Uterus (tissue), 4 donors: Measurements from ENCODE around the gene COL13A1. TPM values are rescaled to one million over a fixed set of nuclear protein-coding genes. Genes with fewer than 3 reads are reported as not detected.

ENCODE experiments used
- DNase-seq, 2 donors: peaks; one replicate each; pipeline ENCODE4 v3.0.0-alpha.2; 2019 to 2020
- H3K27ac ChIP-seq, 2 donors: fragments of 200-600 bp; sonication (generic); 1 replicate in 1 of 2; 2 replicates in 1 of 2; pipeline ENCODE4 v1.5.1; 2016 to 2018
- H3K27me3 ChIP-seq, 2 donors: fragments of 200-600 bp; sonication (generic); one replicate each; pipeline ENCODE4 v1.5.1; 2018 to 2019; ENCODE audit warnings: control low read depth in 1 of 2
- H3K36me3 ChIP-seq, 2 donors: fragments of 200-600 bp; sonication (generic); one replicate each; pipeline ENCODE4 v1.5.1; 2019; ENCODE audit warnings: control low read depth in 1 of 2
- H3K4me1 ChIP-seq, 2 donors: fragments of 200-600 bp; sonication (generic); one replicate each; pipeline ENCODE4 v1.5.1; 2018 to 2019; ENCODE audit warnings: control low read depth in 1 of 2
- H3K4me3 ChIP-seq, 2 donors: fragments of 200-600 bp; sonication (generic); 1 replicate in 1 of 2; 2 replicates in 1 of 2; pipeline ENCODE4 v1.5.1; 2018 to 2019; ENCODE audit warnings: mild to moderate bottlenecking in 1 of 2
- H3K9me3 ChIP-seq, 2 donors: fragments of 200-600 bp; sonication (generic); one replicate each; pipeline ENCODE4 v1.5.1; 2019; ENCODE audit warnings: control low read depth in 1 of 2
- CTCF ChIP-seq, 4 experiments: fragments of 200-600 bp in 2 of 4; fragments of 450-650 bp in 2 of 4; sonication (generic) in 2 of 4; IDR thresholded peaks; one replicate each; pipeline ENCODE4 v1.5.1; 2016 to 2019; ENCODE audit warnings: antibody characterized with exemption in 4 of 4, mild to moderate bottlenecking in 2 of 4, moderate library complexity in 1 of 4
- POLR2A ChIP-seq, 2 donors: fragments of 450-650 bp; IDR thresholded peaks; one replicate each; pipeline ENCODE4 v1.6.1; 2016; ENCODE audit warnings: antibody characterized with exemption in 2 of 2, mild to moderate bottlenecking in 1 of 2, moderate library complexity in 1 of 2
- intact Hi-C: fragments of 100-400 bp; cut with DNase I; formaldehyde crosslinking; loops from one replicate; pipeline ENCODE4 v1.15.1; 2023; ENCODE audit warnings: low total_unique reads
- total RNA-seq, 4 donors: library from RNA; depleted of rRNA in 3 of 4; stranded (reverse); fragments of >200 nt in 3 of 4; gene quantifications; one replicate each; pipeline versions ENCODE4 v1.1.0 to v1.2.4, GENCODE V29; 2014 to 2023
- donor health status: DM: yes; HTN: yes; CAD: no.

COL13A1 gene
- total RNA-seq, 4 donors from 2014 or later: 2.1 to 13.9 (median 3.6) TPM; not detected in 1

GRCh38 chr10:69902835-69903535, 101.3 kb downstream of the COL13A1 start:
- intact Hi-C loops: no loop called here
- no peaks in the 10 kb centered on the region for H3K4me1 ChIP-seq
- no peak overlapping the region for H3K27ac ChIP-seq
- no peaks in the 10 kb centered on the region for H3K27me3 ChIP-seq
- TF ChIP-seq CTCF (IDR thresholded peaks at IDR 0.05) (no peak), POLR2A (IDR thresholded peaks at IDR 0.05) (no peak)
- no peak overlapping the region for H3K4me3 ChIP-seq
- H3K9me3 ChIP-seq: no peaks in the 10 kb centered on the region
- no peaks in the 10 kb centered on the region for H3K36me3 ChIP-seq
- DNase-seq: no peak

DNA sequence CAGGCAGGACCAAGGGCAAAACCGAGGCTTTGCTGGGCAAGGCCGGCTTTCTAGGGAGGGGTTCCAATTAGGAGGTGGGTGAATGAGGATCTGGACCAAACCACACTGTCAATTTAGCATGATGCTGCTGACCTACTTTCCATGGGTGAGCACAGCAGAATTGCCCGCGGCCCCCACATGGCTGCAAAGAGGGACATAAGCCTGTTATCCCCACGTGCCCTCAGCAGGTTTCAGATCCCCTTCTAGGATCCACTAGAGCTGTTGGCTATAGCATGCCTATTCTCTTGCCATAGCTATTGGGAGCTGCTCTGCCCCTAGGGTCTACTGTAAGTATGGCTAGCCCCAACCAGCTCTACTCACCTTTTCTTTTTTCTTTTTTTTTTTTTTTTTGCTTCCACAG, 102.8 kb downstream of the COL13A1 start:
- Histone ChIP-seq H3K4me3 (no peak overlapping the region), H3K27ac (no peak overlapping the region), H3K9me3 (no peaks in the 10 kb centered on the region), H3K27me3 (no peaks in the 10 kb centered on the region), H3K36me3 (no peaks in the 10 kb centered on the region), H3K4me1 (no peaks in the 10 kb centered on the region)
- TF ChIP-seq CTCF (IDR thresholded peaks at IDR 0.05): no peak
- TF ChIP-seq POLR2A (IDR thresholded peaks at IDR 0.05): no peak
- intact Hi-C loops: no loop called here
- DNase-seq: no peak

DNA sequence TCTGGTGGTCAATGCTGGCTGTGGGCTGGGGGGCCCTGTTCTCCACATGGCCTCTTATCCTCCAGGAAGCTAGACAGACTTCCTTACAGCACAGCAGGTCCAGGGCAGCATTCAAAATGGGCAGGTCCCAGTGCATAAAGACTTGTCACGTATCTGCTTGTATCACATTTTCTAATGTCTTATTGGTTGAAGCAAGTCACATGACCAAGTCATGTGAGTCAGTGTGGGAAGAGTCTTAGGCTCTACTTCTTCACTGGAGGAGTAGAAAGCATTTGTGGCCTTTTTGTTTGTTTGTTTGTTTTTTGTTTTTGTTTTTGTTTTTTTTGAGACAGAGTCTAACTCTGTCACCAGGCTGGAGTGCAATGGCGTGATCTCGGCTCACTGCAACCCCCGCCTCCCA, 104.7 kb downstream of the COL13A1 start:
- no peaks in the 10 kb centered on the region for H3K36me3 ChIP-seq
- no peak for DNase-seq
- H3K4me3 ChIP-seq: no peak overlapping the region
- H3K9me3 ChIP-seq: no peaks in the 10 kb centered on the region
- TF ChIP-seq CTCF (IDR thresholded peaks at IDR 0.05): no peak
- TF ChIP-seq POLR2A (IDR thresholded peaks at IDR 0.05): no peak
- H3K27ac ChIP-seq: no peak overlapping the region
- no peaks in the 10 kb centered on the region for H3K27me3 ChIP-seq
- intact Hi-C loops: no loop called here
- peaks cover 0 to 4% of the 10 kb centered on the region in 2 donors for H3K4me1 ChIP-seq

GRCh38 chr10:69907517-69907916, 105.8 kb downstream of the COL13A1 start:
- intact Hi-C loops: no loop called here

More at GRCh38 chr10:69907517-69907916, 105.8 kb downstream of the COL13A1 start:
- no peaks in the 10 kb centered on the region for H3K36me3 ChIP-seq
- TF ChIP-seq POLR2A (IDR thresholded peaks at IDR 0.05) (no peak), CTCF (IDR thresholded peaks at IDR 0.05) (no peak)
- no peak overlapping the region for H3K4me3 ChIP-seq
- no peak for DNase-seq
- peaks cover 0 to 5% of the 10 kb centered on the region in 2 donors for H3K4me1 ChIP-seq
- H3K9me3 ChIP-seq: no peaks in the 10 kb centered on the region
- H3K27me3 ChIP-seq: no peaks in the 10 kb centered on the region
- no peak overlapping the region for H3K27ac ChIP-seq
